Lower leg skin (tissue), 3 donors: ENCODE data around the gene WWOX.

ENCODE experiments used
- POLR2A ChIP-seq, 2 donors: fragments of 450-650 bp; IDR thresholded peaks; one replicate each; pipeline ENCODE4 v1.6.1; 2016 to 2017; ENCODE audit warnings: antibody characterized with exemption in 2 of 2, mild to moderate bottlenecking in 1 of 2, moderate library complexity in 1 of 2
- TF ChIP-seq, protein P1 (sequence below), 3 donors: fragments of 450-650 bp; IDR thresholded peaks; one replicate each; pipeline ENCODE4 v1.5.1; 2016; ENCODE audit warnings: antibody characterized with exemption in 3 of 3, mild to moderate bottlenecking in 3 of 3, moderate library complexity in 2 of 3

DNA sequence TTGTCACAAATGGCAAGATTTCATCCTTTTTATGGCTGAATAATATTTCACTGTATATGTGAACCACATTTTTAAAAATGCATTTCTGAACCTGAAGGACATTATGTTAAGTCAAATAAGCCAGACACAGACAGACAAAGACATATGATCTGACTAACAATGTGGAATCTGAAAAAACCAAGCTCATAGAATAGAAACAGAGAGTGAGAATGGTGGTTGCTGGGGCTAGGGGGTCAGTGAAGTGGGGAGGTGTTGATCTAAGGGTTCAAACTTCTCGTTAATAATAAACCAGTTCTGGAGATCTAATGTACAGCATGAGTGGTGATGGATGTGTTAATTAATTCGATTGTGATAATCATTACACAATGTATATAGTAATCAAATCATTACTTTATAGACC lies 475.1 kb downstream of the WWOX start:
- TF ChIP-seq, protein P1, sequence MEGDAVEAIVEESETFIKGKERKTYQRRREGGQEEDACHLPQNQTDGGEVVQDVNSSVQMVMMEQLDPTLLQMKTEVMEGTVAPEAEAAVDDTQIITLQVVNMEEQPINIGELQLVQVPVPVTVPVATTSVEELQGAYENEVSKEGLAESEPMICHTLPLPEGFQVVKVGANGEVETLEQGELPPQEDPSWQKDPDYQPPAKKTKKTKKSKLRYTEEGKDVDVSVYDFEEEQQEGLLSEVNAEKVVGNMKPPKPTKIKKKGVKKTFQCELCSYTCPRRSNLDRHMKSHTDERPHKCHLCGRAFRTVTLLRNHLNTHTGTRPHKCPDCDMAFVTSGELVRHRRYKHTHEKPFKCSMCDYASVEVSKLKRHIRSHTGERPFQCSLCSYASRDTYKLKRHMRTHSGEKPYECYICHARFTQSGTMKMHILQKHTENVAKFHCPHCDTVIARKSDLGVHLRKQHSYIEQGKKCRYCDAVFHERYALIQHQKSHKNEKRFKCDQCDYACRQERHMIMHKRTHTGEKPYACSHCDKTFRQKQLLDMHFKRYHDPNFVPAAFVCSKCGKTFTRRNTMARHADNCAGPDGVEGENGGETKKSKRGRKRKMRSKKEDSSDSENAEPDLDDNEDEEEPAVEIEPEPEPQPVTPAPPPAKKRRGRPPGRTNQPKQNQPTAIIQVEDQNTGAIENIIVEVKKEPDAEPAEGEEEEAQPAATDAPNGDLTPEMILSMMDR (IDR thresholded peaks at IDR 0.05): no peak
- TF ChIP-seq POLR2A (IDR thresholded peaks at IDR 0.05): no peak
